Uterine smooth muscle cell (primary cell): Measurements from ENCODE around the gene SNX33. TPM values are rescaled to one million over a fixed set of nuclear protein-coding genes. Genes with fewer than 3 reads are reported as not detected.

Source experiments
- total RNA-seq: library from RNA; depleted of rRNA; stranded (reverse); fragments of >200 nt; gene quantifications from 2 replicates; pipeline ENCODE4 v1.2.3, GENCODE V29; 2014

Gene SNX33, protein sequence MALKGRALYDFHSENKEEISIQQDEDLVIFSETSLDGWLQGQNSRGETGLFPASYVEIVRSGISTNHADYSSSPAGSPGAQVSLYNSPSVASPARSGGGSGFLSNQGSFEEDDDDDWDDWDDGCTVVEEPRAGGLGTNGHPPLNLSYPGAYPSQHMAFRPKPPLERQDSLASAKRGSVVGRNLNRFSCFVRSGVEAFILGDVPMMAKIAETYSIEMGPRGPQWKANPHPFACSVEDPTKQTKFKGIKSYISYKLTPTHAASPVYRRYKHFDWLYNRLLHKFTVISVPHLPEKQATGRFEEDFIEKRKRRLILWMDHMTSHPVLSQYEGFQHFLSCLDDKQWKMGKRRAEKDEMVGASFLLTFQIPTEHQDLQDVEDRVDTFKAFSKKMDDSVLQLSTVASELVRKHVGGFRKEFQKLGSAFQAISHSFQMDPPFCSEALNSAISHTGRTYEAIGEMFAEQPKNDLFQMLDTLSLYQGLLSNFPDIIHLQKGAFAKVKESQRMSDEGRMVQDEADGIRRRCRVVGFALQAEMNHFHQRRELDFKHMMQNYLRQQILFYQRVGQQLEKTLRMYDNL
- total RNA-seq: 9.6 and 11.2 TPM in 2 replicates

DNA sequence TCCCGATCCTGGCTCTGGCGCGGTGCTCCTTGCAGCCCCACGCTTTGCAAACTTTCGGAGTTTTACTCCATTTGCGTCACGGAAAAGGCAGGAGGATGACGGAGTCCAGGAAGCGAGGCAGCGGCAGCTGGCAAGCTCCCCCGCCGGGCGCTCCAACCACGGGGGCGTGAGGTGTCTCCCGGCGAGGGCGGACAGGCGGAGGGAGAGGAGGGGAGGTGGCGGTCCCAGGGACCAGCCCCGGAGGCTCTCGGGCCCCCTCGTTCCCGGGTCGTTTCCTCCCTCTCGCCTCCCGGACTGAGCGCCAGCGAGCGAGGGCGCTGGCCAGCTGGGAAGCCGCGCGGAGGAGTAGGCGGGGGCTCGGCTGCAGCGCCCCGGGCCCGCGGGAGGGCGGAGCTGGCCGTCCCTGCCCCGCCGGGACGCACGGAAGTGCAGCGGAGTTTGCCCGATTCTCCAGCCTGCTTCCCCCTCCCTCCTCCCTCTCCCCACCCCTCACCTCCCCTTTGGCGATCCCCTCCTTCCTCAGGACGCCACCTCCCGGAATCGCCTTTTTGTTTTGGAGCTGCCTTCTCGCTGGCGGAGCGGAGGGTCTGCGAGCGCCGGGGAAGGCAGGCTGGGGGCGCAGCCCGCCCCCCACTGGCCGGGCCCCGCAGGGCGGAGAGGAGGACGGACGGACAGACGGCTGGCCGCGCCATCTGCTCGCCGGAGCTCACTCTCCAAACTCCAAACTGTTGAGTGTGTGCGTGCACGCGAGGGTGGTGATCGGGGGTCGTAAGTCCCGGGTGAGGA lies at the start of gene SNX33:
Gene SNX33 (plus strand): TSS at position 543 of the 786 bp plus-strand sequence. CDS start 1,191 bp downstream, outside the sequence.

DNA sequence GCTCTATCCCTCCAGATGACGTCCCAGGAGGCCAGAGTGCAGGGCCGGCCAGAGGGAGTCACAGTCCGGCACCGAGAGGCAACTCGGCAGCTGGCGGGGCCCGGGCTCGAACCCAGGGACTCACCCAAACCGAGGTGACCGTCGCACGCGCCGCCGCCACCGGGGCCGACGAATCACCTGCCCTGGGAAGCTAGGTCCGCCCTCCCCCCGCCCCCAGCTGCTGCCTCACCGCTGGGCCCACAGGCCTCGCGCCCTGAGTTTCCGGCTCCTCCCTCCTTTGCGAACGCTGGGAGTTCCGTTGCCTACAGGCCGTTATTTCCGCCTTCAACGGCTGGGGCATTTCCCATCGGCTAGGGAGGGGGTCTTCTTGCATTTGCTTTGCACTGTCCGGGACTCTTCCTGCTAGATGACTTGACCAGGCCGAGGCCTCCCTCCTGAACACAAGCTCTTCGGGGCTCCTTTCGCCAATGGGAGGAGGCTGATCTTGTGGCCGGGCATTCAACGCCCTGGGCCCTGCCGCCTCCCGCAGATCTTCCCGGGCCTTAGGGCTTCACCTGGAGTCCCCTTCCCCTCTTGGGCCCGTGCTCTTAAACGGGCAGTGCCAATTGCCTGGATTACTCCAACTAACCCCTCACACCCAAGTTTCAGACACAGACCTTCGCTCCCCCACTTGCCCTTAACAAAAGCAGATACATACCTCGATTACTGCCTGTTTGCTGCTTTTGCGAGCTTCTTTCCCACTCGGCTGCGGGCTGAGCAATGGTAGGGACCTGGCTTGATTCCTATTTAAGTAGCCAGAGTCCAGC lies 22.0 kb upstream of the SNX33 start, which contains the start of gene SNUPN:
Gene SNUPN (minus strand): TSS at position 184 of the 806 bp plus-strand sequence. CDS start 4,674 bp downstream, outside the sequence.

DNA sequence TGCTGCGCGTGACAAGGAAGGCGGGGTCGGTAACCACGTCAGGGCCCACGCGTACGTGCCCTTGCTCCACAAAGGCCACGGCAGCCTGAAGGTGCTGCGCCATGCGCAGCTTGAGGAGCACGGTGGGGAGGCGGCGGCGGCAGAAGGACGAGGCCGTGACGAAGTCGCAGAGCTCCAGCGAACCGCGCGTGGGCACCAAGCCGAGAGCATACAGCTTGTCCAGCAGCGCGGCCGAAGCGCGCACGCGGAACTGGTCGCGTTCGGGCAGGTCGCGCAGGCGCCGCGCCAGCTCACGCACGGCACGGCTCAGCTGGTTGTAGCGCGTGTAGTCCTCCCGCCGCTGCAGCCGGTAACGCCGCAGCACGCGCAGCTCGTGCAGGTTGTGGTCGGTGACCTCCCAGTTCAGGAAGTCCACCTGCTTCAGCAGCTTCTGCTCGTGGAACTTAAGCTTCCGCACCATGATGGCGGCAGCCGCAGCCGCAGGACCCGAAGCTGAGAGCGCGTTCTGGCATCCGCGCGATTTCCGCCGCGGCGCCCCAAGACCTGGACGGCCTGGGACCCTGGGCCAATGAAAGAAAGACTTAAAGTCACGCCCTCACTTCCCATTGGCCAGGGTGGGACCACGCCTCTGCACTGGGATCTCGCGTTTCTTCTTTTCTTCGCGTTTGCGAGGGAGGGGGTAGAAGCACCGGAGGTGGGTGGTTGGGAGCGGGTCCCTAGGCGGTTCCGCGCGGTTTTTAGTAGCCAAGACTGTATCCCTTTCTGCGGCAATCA lies 7.8 kb upstream of the SNX33 start, which contains the start of gene IMP3:
Gene IMP3 (minus strand): TSS at position 516 of the 774 bp plus-strand sequence. CDS start 56 bp downstream, at position 460.

Other genes starting within 250 kb of the SNX33 start
- 29.9 and 34.6 TPM in 2 replicates for gene SIN3A, start 196.2 kb upstream of the SNX33 start, total RNA-seq
- 19.4 and 26.5 TPM in 2 replicates for gene PTPN9, start 68.6 kb upstream of the SNX33 start, total RNA-seq
- gene SNUPN, start 22.2 kb upstream of the SNX33 start, total RNA-seq: 29.9 and 37.4 TPM in 2 replicates
- 64.2 and 101 TPM in 2 replicates for gene IMP3, start 7.7 kb upstream of the SNX33 start, total RNA-seq
- gene CSPG4, start 64.9 kb downstream of the SNX33 start, total RNA-seq: 101 and 122 TPM in 2 replicates
- 43.2 and 56.0 TPM in 2 replicates for gene UBE2Q2, start 195.5 kb downstream of the SNX33 start, total RNA-seq